ENCODE data around the gene ZNF664. TPM values are rescaled to one million over a fixed set of nuclear protein-coding genes. Genes with fewer than 3 reads are reported as not detected.

Gene ZNF664
- total and polyA plus RNA-seq, 2 of the 13 experiments (the other 11 are each of a cell fraction or from before 2014, with no cell fraction given), result 43.9 to 56.5 TPM

DNA sequence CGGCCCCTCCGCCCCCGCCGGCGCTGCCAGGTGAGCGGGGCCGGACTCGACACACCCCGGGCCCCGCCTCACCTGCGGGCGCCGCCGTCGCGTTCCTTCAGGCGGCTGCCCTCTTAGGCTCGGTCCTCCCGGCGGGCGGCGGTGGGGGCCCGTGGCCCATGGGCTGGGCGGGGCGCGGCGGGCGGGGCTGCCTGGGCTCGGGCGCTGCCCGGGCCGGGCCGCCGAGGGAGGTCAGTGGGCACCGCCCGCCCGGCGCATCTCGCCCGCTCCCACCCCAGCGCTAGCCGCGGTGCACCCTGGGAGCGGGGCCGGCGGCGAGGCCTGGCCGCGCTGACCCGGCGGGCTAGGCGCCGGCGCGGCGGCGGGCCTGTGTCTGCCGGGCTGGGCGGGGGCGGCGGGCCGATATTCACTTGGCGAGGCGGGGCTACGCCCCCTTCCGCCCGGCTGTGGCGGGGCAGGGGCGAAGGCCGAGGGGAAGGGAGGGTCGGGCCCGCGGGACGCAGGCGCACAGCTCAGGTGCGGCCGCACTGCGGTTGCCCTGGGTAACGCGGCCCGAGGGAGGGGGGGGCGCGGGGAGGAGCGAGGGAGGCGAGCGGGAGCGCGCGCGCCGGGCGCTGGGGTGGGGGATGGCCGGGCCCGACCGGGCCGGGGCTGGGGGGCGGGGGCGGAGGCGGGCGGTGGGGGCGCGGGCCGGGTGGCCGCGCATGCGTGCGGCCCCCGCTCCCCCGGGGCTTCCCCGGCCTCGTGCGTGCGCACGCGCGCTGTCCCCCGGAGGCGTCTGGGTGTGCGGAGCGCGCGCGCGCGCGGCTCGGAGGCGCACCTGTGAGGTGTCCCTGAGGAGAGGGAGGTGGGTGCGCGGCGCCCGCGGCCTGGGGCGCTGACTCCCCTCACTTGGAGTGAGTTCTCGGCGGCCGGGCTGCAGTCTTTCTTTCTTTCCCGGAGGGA, at the start of gene ZNF664, which contains the start of gene CCDC92 (continued):
- TF ChIP-seq SAFB2 (CRISPR knock-in tag; IDR thresholded peaks at IDR 0.05; ENCODE audit: borderline replicate concordance, low read depth), result no peak
- TF ChIP-seq, protein P1, sequence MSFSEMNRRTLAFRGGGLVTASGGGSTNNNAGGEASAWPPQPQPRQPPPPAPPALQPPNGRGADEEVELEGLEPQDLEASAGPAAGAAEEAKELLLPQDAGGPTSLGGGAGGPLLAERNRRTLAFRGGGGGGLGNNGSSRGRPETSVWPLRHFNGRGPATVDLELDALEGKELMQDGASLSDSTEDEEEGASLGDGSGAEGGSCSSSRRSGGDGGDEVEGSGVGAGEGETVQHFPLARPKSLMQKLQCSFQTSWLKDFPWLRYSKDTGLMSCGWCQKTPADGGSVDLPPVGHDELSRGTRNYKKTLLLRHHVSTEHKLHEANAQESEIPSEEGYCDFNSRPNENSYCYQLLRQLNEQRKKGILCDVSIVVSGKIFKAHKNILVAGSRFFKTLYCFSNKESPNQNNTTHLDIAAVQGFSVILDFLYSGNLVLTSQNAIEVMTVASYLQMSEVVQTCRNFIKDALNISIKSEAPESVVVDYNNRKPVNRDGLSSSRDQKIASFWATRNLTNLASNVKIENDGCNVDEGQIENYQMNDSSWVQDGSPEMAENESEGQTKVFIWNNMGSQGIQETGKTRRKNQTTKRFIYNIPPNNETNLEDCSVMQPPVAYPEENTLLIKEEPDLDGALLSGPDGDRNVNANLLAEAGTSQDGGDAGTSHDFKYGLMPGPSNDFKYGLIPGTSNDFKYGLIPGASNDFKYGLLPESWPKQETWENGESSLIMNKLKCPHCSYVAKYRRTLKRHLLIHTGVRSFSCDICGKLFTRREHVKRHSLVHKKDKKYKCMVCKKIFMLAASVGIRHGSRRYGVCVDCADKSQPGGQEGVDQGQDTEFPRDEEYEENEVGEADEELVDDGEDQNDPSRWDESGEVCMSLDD (CRISPR knock-in tag; IDR thresholded peaks at IDR 0.05; ENCODE audit: borderline replicate concordance), result 0 out of 2 replicates have a peak, but pooled peaks have one; percentile 3
- TF ChIP-seq RBFOX2 (IDR thresholded peaks at IDR 0.05; ENCODE audit: low read depth, low read length), result peak; percentile 79
- no peak for TF ChIP-seq TBX3 (IDR thresholded peaks at IDR 0.05; ENCODE audit: borderline replicate concordance)
- TF ChIP-seq ZNF468 (CRISPR knock-in tag; IDR thresholded peaks at IDR 0.05), result no peak
- peak; percentile 55 for TF ChIP-seq SPEN (CRISPR knock-in tag; IDR thresholded peaks at IDR 0.05; ENCODE audit: low read depth)
- peak; percentile 50 for TF ChIP-seq SAP130 (CRISPR knock-in tag; IDR thresholded peaks at IDR 0.05; ENCODE audit: low read depth)
- TF ChIP-seq, protein P2, sequence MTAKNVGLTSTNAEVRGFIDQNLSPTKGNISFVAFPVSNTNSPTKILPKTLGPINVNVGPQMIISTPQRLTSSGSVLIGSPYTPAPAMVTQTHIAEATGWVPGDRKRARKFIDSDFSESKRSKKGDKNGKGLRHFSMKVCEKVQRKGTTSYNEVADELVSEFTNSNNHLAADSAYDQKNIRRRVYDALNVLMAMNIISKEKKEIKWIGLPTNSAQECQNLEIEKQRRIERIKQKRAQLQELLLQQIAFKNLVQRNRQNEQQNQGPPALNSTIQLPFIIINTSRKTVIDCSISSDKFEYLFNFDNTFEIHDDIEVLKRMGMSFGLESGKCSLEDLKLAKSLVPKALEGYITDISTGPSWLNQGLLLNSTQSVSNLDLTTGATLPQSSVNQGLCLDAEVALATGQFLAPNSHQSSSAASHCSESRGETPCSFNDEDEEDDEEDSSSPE (CRISPR knock-in tag; IDR thresholded peaks at IDR 0.05), result peak; percentile 70
- TF ChIP-seq SALL1 (CRISPR knock-in tag; IDR thresholded peaks at IDR 0.05), result peak; percentile 46
- TF ChIP-seq, protein P3, sequence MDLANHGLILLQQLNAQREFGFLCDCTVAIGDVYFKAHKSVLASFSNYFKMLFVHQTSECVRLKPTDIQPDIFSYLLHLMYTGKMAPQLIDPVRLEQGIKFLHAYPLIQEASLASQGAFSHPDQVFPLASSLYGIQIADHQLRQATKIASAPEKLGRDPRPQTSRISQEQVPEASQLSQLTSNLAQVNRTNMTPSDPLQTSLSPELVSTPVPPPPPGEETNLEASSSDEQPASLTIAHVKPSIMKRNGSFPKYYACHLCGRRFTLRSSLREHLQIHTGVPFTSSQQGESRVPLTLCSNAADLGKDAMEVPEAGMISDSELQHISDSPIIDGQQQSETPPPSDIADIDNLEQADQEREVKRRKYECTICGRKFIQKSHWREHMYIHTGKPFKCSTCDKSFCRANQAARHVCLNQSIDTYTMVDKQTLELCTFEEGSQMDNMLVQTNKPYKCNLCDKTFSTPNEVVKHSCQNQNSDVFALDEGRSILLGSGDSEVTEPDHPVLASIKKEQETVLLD (CRISPR knock-in tag; IDR thresholded peaks at IDR 0.05; ENCODE audit: low read depth), result peak; percentile 97
- peak; percentile 30; the same call in 1 of the 2 replicates for TF ChIP-seq THAP11 (CRISPR knock-in tag; IDR thresholded peaks at IDR 0.05)
- 0 out of 2 replicates have a peak, but pooled peaks have one; percentile 10 for TF ChIP-seq RARA (CRISPR knock-in tag; IDR thresholded peaks at IDR 0.05)
- peak; percentile 41 for TF ChIP-seq HNRNPLL (IDR thresholded peaks at IDR 0.05; ENCODE audit: low read depth, low read length, poor library complexity, severe bottlenecking)
- TF ChIP-seq POGZ (CRISPR knock-in tag; IDR thresholded peaks at IDR 0.05), result peak; percentile 15; the same call in 1 of the 2 replicates
- peak; percentile 15; the same call in 1 of the 2 replicates for TF ChIP-seq ZNF329 (CRISPR knock-in tag; IDR thresholded peaks at IDR 0.05; ENCODE audit: low read depth)
- TF ChIP-seq ARNT2 (CRISPR knock-in tag; IDR thresholded peaks at IDR 0.05; ENCODE audit: low read depth), result peak; percentile 52; the same call in 1 of the 2 replicates
- no peak for TF ChIP-seq ZNF883 (CRISPR knock-in tag; IDR thresholded peaks at IDR 0.05; ENCODE audit: not compliant biosample characterization)
- TF ChIP-seq HNRNPK (IDR thresholded peaks at IDR 0.05; ENCODE audit: low read depth, low read length, poor library complexity, severe bottlenecking), result peak; percentile 28
- no peak for TF ChIP-seq ZNF891 (CRISPR knock-in tag; IDR thresholded peaks at IDR 0.05)
- TF ChIP-seq, protein P4, sequence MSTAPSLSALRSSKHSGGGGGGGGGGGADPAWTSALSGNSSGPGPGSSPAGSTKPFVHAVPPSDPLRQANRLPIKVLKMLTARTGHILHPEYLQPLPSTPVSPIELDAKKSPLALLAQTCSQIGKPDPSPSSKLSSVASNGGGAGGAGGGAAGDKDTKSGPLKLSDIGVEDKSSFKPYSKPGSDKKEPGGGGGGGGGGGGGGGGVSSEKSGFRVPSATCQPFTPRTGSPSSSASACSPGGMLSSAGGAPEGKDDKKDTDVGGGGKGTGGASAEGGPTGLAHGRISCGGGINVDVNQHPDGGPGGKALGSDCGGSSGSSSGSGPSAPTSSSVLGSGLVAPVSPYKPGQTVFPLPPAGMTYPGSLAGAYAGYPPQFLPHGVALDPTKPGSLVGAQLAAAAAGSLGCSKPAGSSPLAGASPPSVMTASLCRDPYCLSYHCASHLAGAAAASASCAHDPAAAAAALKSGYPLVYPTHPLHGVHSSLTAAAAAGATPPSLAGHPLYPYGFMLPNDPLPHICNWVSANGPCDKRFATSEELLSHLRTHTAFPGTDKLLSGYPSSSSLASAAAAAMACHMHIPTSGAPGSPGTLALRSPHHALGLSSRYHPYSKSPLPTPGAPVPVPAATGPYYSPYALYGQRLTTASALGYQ (CRISPR knock-in tag; IDR thresholded peaks at IDR 0.05), result no peak
- peak; percentile 76 for TF ChIP-seq ZFY (CRISPR knock-in tag; IDR thresholded peaks at IDR 0.05)
